Left forelimb (tissue), 1 donor: ENCODE measurements around the gene ZMPSTE24.

ENCODE experiments used
- DNase-seq: peaks from one replicate; pipeline ENCODE4 v3.0.0-alpha.2; 2018; ENCODE audit warnings: low spot score

ZMPSTE24 gene

DNA sequence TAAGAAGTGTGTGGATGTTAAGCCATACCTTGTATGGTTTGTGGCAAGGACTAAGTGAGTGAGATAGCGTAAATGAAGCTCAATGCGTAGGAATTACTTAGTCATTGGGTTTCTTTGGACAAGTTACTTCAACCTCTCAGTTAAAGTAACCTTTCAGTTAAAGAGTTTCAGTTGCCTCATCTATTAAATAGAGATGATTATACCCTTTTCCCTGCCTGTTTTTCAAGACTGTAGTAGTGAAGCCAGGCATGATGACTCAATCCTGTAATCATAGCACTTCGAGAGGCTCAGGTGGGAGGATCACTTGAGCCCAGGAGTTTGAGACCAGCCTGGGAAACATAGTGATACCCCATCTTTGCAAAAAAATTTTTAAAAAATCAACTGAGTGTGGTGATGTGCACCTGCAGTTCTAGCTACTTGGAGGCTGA, 6.3 kb downstream of the ZMPSTE24 start:
- DNase-seq = no peak

DNA sequence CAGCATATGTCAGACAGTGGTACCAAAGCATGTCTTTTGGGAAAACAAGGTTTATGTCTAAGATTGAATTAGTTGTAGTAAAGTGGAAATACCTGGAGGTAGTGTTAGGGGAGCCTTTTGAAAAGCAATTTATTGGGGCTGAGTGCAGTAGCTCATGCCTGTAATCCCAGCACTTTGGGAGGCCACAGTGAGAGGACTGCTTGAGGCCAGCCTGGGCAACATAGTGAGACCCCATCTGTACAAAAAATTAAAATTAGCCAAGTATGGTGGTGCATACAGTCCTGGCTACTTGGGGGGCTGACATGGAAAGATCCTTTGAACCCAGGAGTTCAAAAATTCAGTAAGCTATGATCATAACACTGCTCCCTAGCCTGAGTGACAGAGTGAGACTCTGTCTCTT, 7.3 kb downstream of the ZMPSTE24 start:
- no peak for DNase-seq

DNA sequence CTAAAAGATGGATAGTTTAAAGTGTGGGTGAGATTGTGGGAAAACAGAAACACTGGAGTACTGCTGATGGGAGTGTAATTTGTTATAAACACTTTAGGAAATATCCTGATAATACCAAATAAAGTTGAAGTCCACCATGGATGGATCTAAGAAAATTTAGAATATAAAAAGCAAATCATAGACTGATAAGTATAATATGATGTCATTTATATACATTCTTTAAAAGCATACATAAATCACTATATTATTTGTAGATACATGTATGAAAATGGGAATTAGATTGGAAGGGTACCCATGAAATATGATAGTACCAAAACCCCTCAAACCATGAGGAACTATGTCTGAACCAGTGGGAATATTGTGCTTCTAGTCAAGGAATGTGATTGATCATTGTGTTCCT, 7.9 kb downstream of the ZMPSTE24 start:
- no peak for DNase-seq

DNA sequence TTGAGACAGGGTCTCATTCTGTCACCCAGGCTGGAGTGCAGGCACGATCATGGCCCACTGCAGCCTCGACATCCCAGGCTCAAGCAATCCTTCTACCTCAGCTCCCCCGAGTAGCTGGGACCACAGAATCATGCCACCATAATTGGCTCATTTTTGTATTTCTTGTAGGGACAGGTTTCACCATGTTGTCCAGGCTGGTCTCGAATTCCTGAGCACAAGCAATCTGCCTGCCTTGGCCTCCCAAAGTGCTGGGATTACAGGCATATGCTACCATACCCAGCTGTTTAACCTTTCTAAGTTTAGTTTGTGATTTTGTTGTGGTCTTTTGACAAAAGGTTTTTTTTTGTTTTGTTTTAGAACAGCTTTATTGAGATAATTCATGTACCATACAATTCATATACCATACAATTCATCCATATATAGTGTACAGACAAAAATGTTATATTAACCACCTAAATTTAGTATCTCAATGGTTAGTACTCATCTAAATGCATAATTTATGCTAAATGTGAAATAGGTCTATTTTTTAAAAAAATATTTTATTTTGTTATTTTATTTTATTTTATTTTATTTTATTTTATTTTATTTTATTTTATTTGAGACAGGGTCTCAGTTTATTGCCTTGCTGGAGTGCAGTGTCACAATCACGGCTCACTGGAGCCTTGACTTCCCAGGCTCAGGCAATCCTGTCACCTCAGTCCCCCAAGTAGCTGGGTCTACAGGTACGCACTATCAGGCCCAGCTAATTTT, 8.9 kb downstream of the ZMPSTE24 start:
- no peak for DNase-seq

DNA sequence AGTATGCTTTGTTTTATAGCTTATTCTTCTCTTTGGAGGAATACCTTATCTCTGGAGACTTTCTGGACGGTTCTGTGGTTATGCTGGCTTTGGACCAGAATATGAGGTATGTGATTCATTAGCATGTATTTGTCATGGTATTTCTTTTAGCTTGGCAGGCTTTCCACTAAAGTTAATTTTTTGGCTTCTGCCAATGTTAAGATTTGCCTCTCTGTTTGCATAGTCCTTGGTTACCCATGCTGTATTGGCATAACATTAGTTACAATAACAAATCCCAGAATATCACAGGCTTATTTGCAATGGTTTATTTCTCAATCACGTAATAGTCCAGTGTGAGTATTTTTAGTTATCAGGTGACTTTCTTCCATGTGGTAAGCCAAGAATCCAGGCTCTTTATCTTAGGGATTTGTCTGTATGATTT, 9.7 kb downstream of the ZMPSTE24 start:
- DNase-seq = no peak

DNA sequence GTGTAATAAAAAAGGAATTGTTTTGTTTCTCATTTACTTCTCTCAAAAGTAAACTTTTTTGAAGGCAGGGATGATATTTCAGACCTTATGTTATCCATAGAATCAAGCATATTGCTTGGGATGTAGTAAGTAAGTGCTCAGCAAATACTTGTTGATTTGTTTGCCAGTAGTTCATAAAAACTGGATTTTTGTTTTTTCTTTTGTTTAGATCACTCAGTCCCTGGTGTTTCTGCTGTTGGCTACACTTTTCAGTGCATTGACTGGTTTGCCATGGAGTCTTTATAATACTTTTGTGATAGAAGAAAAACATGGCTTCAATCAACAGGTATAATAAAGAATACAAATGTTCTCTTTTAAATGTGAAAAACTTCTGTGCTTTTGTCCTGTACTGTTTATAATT, 10.2 kb downstream of the ZMPSTE24 start:
- DNase-seq = no peak

DNA sequence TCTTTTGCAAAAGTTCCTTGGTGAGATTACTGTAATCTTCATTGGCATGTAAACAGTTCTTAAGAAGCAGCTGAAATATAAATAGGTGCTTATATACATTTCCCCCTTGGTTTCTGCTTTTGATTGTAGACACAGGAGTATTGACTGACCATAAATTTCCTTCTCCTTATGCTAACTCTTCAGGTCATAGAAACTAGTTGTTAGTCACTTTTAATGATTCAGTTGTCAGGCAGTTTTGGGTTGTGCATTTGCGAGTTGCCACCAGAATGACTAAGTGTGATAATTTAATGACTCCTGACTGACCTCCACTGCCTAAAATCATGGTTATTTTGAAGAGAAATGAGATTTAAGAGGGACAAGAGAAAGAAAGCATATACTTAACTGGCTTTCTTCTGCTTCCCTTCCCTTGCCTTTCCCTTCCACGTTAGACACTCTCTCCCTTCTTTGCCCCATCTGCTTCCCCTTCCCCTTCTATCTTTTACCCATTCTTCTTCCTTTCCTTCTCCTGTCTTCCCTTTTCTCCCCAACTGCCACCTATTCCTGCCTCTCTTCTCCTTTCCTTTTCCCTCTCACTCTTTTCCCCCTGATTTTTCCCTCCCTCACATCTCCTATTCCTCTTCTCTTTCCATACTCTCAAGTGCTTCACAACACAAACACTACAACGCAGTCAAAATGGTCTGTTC, 12.3 kb downstream of the ZMPSTE24 start:
- no peak for DNase-seq

DNA sequence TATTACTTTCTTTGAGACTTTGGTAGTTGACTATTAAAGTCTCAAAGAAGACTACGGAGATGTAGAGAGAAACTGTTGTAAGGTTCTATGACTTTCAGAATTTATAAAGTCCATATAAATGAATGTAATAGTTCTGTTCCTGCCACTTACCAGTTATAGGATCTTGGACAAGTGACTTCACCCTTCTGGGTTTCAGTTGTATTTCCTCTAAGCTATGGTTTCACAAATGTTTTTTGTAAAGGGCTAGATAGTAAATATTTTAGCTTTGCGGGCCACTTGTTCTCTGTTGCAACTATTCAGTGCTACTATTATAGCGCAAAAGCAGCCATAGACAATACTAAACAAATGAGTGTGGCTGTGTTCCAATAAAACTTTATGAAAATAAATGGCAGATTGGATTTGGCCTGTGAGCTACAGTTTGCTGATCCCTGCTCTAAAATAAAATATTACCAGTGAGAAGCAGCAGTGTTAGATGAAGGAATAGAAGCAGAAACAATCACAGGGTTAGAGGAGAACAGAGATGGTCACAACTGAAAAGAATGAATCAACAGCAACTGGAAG, 14.7 kb downstream of the ZMPSTE24 start:
- no peak for DNase-seq

DNA sequence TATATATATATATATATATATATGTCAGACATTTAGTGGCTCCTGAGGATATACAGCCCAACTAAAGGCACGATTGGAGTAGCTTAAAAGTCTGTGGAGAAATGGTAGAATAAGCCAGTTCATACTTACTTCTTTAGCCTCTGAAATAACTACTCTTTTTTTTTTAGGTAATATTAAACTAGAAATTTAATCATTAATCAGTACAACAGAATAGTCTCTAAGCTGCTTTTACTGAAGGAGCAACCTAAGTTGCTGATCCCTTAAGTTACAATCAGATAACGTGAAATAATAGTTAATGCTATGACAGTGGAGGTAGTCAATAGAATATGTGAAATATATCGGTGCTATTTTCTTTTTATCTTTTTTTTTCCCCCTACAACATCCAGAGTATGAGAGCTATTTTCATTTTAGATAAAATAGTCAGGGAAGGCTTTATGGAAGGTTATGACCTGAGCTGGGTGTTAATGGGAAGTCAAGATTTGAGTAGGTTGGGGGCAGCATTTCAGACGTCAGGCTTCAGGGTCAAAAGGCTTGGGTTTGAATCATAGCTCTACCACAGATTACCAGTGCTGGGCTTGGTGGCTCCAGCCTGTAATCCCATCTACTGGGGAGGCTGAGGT, 15.6 kb downstream of the ZMPSTE24 start:
- no peak for DNase-seq

DNA sequence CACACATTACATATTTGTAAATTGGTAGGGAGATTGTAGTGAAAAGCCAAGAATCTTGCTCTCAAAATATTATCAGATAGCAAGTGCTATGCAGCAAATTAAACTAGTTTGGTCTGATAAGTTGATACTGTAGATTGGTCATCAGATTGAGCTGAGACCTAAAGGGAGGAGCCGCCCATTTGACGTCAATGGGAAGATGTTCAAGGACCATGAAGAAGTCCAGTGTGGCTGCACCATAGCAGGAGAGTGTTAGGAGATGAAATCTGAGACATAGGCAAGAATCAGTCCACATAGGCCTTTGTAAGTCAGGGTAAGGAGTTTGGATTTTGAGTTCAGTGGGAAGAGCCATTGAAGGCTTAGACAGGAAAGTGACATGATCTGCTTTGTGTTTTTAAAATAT, 16.3 kb downstream of the ZMPSTE24 start:
- DNase-seq = no peak

DNA sequence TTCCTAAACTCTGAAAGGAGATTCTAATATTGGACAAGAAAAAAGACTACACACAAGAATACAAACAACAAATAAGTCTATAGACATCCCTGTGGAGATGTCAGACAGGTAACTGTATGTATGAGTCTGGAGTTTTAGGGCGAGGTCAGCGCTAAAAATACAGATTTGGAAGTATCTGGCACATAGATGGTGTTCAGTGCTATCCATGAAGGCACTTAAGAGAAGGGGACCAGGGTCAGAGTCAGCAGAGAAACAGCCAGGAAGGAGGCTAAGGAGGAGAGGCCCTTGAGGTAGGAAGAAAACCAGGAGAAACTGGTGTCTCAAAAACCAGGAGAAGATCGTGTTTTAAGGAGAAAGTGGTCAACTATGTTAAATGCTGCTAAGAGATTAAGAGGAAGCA, 18.1 kb downstream of the ZMPSTE24 start:
- DNase-seq = no peak

DNA sequence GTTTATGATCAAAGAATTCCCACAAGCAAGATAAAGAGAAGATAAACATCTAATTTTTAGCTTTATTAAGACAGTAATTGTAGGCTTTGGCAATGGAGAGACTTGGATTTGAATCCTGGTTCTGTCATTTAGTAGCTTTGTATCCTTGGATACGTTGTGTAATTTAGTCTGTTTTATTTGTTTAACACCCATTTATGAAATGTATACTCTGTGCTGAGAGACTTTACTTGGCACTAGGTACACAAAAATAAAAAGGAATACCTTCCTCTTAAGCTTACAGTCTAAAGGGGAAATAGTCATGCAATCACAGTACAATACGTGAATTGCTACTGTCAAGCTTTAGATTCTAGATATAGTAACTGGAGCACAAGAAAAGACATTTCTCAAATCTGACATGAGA, 23.8 kb downstream of the ZMPSTE24 start:
- DNase-seq = no peak

DNA sequence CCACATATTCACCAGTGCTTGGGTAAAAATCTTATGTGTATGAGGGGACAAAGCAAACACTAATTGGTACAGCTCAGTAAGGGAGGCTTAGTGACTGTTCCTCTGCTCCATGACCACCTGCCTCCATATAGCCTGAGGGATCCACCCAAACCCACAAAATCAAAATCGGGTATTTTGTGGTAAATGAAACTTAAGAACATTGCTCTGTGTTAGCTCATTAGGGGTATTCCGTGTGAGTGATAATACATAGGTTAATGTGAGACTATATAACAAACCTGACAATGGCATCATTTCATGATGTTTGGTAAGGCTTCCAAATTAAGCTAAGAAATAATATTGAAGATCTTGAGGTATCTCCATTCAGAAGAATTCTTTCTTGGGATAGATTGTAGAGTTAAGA, 33.3 kb downstream of the ZMPSTE24 start:
- DNase-seq = no peak

DNA sequence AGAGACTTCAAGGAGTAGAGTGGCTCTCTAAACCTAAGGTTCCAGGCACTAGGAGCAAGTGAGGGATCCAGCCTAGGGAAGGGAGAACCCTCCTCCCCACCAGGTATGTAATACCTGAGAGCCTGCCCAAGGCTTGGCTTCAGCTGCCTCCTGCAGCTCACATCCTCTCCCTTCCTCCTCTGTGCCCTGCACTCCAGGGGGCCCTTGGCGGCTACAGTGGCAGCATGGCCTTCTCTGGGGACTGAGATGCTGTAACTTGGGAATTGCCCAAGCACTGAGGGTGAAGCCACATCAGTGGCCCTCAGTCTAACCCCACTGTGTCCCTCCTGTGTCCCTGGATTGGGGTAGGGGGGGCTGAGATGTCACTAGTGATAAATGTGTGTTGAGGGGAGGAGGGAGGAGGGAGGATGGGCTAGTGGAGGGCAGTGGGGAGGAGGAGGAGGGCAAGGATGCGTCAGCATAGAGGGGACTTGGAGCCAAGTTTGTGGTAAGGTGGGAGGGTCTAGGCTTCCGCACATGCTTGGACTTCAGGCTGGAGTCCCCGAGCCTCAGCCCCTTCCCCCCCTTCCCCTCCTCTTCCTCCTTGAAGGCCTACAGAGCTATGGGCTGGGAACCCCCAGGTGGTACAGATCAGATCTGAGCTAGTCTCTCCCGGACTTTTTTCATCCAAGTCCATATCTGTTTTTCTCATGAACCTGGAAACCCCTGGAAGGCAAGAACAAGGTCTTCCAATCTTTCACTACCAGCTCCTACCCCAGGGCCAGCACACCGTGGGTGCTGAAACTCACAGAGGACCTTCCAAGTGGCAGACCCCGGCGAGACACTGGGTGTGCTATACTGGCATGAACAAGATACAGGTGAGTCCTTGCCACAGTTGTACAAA, 41.6 kb downstream of the ZMPSTE24 start:
- DNase-seq = no peak

DNA sequence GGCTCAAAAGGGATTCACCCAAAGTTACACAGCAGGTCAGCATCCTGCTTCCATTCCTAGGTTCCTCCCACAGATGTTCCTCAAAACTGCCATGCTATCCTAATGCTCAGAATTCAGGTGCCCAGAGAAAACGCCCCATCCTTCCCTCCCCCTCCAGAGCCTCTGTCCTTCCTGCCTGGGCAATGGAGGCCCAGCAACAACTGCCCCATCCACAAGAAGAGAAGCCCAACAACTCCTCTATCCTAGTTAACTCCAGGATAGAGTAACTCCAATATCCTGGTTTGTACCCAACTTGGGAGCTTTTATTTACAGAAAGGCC, 42.2 kb downstream of the ZMPSTE24 start:
- no peak for DNase-seq

DNA sequence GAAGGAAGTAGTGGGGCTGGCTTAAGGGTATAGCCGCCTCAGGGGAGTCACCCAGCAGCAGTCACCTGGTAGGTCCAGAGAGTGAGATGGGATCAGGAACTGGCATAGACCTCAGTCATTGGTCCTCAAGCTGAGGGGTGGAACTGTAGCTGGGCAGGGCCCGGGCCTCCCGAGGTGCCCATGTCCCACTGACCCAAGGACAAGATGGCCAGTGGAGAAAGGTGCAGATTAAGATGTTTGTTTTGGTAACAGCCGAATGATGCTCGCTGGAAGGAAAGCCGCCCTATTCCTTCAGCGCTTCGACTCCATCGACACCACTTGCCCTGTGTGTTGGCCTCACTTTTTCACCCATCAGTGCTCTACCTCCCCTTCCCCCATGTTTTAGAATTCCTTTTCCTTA, 42.6 kb downstream of the ZMPSTE24 start:
- DNase-seq = no peak

DNA sequence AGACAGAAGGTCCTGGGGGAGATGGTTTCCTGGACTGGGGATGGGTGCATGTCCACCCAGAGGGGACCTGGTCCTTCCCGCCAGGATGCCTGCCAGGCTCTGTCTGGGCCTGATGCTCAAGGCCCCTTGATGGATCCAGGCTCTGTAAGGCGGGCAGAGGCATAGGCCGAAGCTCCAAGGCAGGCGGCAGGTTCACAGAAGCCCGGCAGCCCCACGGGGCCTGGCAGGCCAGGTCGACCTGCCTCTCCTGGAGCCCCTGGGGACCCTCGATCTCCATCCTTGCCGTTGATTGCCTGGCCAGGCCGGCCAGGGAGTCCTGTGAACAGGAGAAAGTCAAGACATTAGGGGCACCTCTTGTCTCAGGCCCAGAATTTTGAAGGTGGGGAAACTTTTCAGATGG, 43.0 kb downstream of the ZMPSTE24 start:
- no peak for DNase-seq

DNA sequence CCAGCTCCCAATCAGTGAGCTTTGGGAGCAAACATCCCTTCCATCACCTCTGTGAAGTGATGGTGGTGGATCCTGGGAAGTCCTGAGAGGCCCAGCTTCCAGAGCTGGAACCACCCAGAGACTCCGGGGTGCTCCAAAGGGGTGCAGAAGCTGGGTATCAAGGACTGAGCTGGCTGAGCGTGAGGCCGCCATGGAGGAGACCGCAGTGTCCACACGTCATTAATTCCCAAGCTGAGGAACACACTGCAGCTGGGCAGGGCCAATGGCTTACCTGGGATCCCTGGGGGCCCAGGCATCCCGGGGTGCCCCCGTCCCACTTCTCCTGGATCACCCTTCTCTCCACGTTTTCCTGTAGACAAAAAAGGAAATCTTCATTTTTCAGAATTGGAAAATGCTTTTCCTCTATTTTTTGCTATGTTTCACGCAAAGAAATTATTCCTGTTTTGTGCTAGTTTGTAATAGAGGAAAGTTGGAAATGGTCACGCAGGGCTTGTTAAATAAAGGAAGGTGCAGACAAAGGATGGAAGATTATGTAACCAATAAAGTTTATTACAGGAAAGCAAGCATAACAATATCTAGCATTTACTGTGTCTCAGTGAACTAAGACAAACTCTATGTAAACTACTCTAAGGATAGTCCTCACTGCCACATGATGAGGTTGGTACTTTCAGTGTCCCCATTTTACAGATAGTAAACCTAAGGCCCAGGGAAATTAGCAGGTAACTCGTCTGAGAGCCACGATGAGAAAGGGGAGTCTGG, 43.7 kb downstream of the ZMPSTE24 start:
- no peak for DNase-seq

DNA sequence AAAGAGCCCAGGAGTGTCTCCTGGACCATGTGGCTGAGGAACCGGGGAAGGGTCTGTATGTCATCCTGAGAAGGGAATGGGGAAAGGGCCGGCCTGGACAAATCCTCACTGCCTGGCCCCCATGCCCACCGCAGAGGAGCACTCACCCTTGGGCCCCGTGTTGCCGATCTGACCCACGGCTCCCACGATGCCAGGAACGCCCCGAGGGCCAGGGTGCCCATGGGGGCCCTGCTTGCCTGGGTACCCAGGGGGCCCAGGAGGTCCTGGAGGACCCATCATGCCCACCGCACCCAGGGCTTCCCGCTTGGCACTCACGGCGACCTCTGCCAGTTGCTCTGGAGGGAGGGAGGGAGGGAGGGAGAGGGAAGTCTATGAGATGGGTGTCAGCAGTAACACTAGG, 44.4 kb downstream of the ZMPSTE24 start:
- DNase-seq = no peak

DNA sequence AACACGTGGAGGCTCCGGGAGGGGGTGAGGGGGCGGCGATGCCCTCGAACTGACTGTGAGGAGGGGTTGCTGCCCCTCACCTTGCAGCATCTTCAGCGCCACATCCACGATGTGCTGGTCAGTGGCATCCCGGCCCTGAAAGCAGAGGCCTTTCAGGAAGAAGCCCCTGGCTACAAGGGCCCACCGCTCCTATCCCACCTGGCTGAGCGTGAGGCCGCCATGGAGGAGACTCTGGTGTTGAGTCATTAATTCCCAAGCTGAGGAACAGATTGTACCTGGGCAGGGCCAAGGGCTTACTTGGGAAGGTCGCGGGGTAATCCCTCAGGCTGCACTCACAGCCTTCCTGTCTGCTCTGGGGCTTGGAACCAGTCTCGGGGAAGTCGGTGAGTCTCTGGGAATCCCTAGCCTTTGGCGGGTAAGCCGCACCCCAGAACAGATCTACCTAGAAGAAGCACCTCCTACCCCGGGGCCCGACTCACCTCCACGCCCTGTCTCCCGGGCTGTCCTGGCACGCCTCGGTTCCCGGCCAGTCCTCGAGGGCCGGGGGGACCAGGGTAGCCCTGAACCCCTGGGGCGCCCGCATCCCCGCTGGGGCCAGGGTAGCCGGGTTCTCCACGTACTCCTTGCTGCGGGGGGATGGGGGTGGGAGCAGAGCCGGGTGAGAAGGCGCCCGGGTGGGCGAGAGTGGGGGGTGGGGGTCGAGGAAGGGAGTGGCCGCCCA, 45.2 kb downstream of the ZMPSTE24 start:
- DNase-seq = no peak

DNA sequence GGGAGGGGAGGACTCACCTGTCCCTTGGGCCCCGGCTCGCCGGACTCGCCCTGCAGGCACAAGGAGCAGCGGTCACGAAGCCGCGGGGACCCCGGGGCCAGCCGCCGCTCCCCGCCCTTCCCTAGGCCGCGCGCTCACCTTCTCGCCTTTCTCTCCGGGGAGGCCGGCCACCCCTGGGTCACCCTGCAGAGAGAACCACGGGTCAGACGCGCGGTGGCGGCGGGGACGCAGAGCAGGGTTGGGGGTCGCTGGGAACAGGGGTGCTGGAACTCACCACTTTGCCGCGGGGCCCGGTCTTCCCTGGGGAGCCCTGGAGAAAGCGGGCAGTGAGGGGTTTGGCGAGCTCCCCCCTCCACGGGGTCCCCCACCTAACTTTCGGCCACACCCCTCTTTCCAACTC, 45.8 kb downstream of the ZMPSTE24 start:
- no peak for DNase-seq
